Fibroblast of lung (primary cell): ENCODE measurements around the gene TESK2.

Experiments
- EZH2 ChIP-seq: IDR thresholded peaks from 2 replicates; pipeline ENCODE4 v1.5.1; 2012; ENCODE audit warnings: low read length, control low read depth, mild to moderate bottlenecking; ENCODE audit errors: missing control alignments
- TF ChIP-seq, protein P1 (sequence below), 2 donors: IDR thresholded peaks in 1 of 2; conservative IDR thresholded peaks in 1 of 2; 1 replicate in 1 of 2; 2 replicates in 1 of 2; pipeline ENCODE4 v1.5.1; 2011 to 2012; ENCODE audit warnings: low read length in 2 of 2, control low read depth in 1 of 2, inconsistent platforms in 1 of 2, low read depth in 1 of 2, mild to moderate bottlenecking in 1 of 2

GRCh38 chr1:45348966-45349677, 141.8 kb downstream of the TESK2 start:
- TF ChIP-seq, protein P1, sequence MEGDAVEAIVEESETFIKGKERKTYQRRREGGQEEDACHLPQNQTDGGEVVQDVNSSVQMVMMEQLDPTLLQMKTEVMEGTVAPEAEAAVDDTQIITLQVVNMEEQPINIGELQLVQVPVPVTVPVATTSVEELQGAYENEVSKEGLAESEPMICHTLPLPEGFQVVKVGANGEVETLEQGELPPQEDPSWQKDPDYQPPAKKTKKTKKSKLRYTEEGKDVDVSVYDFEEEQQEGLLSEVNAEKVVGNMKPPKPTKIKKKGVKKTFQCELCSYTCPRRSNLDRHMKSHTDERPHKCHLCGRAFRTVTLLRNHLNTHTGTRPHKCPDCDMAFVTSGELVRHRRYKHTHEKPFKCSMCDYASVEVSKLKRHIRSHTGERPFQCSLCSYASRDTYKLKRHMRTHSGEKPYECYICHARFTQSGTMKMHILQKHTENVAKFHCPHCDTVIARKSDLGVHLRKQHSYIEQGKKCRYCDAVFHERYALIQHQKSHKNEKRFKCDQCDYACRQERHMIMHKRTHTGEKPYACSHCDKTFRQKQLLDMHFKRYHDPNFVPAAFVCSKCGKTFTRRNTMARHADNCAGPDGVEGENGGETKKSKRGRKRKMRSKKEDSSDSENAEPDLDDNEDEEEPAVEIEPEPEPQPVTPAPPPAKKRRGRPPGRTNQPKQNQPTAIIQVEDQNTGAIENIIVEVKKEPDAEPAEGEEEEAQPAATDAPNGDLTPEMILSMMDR (conservative IDR thresholded peaks at IDR 0.05 in 1 of 2, IDR thresholded peaks at IDR 0.05 in 1 of 2; ENCODE audit: low read depth in 1 of 2, low read length in 2 of 2): no peak
- no peak for TF ChIP-seq EZH2
